Epithelial cell of esophagus (primary cell): ENCODE results near the gene ZBTB9.

Source experiments
- DNase-seq: peaks from one replicate; pipeline ENCODE4 v3.0.0; 2010; ENCODE audit warnings: low read depth
- H3K4me3 ChIP-seq: 2 replicates; pipeline ENCODE4 v1.5.1; 2011; ENCODE audit warnings: mild to moderate bottlenecking, low read length, control low read depth
- CTCF ChIP-seq: IDR thresholded peaks from 2 replicates; pipeline ENCODE4 v1.5.1; 2011; ENCODE audit warnings: low read depth, mild to moderate bottlenecking, low read length, control low read depth, inconsistent platforms; ENCODE audit not compliant: insufficient read depth; ENCODE audit errors: missing control alignments

ZBTB9 gene

DNA sequence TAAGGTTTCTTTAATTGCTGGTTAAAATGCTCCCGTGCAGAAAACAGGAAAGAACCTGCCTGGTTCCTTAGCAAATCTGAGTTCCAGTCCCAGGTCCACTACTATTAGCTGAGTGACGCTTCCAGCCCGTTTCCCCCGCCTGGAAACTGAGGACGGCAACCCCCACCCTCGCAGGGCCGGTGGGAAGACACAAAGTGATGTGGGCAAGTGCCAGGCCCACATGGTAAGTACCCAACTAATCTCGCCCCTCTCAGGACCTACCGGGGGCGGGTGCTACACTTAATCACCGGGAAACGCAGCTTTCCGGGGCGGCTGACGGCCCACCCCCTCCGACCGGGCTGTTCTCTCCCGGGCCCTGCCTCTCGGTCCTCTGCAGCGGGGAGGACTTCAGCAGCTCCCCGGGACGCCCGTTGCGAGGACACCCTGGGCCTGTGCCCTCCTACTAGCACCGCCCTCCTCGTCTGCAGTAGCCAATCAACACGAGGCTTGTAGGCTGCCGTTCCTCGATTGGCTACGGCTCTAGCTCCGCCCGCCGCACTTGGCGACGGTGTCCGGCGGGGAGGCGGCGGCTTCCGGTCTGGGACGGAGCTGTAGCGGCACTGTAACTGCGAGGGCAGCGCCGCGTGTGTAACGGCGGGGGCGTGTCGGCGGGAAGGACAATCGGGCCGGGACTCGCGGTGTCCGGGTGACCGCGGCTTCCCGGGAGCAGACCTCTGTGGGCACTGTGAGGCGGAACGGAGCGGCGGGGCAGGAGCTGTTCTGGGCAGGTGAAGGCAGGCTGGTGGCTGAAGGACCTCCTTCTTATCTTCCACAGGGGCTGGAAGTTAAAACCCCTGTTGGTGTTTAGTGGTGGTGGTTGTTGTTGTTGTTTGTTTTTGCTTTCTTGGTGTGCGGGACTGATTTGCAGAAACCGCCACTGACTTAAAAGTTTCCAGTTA, at the start of gene ZBTB9:
Gene ZBTB9 (plus strand): TSS at position 568 of the 938 bp plus-strand sequence. CDS start 525 bp downstream, outside the sequence.
- peak; percentile 98 for DNase-seq
- no peak for TF ChIP-seq CTCF
- peak within 1 kb of the TSS; percentile 95 for H3K4me3 ChIP-seq

DNA sequence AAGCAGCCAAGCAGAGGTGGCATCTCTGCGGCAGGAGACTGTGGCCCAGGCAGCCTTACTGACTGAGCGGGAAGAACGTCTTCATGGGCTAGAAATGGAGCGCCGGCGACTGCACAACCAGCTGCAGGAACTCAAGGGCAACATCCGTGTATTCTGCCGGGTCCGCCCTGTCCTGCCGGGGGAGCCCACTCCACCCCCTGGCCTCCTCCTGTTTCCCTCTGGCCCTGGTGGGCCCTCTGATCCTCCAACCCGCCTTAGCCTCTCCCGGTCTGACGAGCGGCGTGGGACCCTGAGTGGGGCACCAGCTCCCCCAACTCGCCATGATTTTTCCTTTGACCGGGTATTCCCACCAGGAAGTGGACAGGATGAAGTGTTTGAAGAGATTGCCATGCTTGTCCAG, 49.5 kb upstream of the ZBTB9 start:
- no peak overlapping the region for H3K4me3 ChIP-seq
- no peak for TF ChIP-seq CTCF
- no peak for DNase-seq

DNA sequence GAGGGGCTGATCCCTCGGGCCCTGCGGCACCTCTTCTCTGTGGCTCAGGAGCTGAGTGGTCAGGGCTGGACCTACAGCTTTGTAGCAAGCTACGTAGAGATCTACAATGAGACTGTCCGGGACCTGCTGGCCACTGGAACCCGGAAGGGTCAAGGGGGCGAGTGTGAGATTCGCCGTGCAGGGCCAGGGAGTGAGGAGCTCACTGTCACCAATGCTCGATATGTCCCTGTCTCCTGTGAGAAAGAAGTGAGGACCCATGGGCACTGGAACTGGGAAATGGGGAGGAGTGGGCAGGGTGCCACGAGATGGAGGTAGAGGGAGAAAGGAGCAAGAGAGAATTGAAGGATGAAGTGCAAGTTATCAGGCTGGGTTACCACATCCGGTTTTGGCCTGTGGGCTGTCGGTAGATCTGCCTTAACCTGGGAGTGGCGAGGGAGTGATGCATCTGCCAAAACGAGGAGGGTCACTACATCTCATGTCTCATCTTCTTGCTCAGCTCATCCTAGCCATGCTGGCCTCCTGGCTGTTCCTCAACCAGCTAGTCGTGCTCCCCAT, 48.9 kb upstream of the ZBTB9 start:
- no peak for DNase-seq
- H3K4me3 ChIP-seq, result no peak overlapping the region
- TF ChIP-seq CTCF, result no peak

DNA sequence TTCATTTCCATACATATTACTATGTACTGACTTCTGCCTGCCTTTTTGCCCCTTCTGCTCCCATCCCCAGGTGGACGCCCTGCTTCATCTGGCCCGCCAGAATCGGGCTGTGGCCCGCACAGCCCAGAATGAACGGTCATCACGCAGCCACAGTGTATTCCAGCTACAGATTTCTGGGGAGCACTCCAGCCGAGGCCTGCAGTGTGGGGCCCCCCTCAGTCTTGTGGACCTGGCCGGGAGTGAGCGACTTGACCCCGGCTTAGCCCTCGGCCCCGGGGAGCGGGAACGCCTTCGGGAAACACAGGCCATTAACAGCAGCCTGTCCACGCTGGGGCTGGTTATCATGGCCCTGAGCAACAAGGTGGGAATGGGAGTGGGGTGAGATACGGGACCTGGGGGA, 48.2 kb upstream of the ZBTB9 start:
- TF ChIP-seq CTCF, result no peak
- no peak for DNase-seq
- no peak overlapping the region for H3K4me3 ChIP-seq

- TF ChIP-seq CTCF, result peak; percentile 45
- no peak overlapping the region for H3K4me3 ChIP-seq
- DNase-seq, result peak; percentile 63
Measured at GRCh38 chr6:33407132-33407718, 47.2 kb upstream of the ZBTB9 start.

GRCh38 chr6:33410050-33410710, 44.2 kb upstream of the ZBTB9 start:
- H3K4me3 ChIP-seq, result peak overlapping the region; percentile 72
- no peak for TF ChIP-seq CTCF
- DNase-seq, result peak; percentile 99
